Measurements from ENCODE around the gene CLSTN1.
"Not testable (repeated sequence)": the region's sequence is repeated elsewhere in the genome, so short reads cannot be mapped to it uniquely, and the experiment has no call there.

The CLSTN1 gene

GRCh38 chr1:9825093-9826074 lies 1.6 kb upstream of the CLSTN1 start:
- DNase-seq, result peak; percentile 54

- DNase-seq, result no peak
These were observed 931 bp upstream of the CLSTN1 start for GRCh38 chr1:9824702-9825089.

GRCh38 chr1:9823693-9823942 lies 147 bp downstream of the CLSTN1 start:
- no peak for DNase-seq

GRCh38 chr1:9822897-9823692 lies 670 bp downstream of the CLSTN1 start:
- DNase-seq, result peak; percentile 43

DNA sequence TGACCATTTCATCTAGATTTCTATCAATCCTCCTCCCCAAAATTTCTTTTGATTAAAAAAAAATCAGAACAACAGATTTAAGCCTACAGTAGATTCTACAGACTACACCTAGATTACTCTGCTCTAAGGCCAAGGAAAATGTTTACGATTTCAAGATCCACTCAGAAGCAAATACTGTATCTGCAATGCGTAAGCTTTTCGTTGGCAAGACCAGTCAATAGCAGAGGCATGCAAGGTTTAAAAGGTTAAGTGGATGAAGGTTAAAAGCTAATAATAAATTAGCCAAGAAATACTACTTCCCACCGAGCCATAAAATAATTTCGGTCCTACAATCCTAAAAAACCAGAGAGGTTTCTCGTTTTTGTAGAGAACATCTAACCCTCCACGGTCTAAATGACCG lies 1.3 kb downstream of the CLSTN1 start:
- DNase-seq, result no peak

GRCh38 chr1:9821710-9822109 lies 2.1 kb downstream of the CLSTN1 start:
- DNase-seq, result no peak

GRCh38 chr1:9820521-9820920 lies 3.2 kb downstream of the CLSTN1 start:
- DNase-seq, result no peak

DNA sequence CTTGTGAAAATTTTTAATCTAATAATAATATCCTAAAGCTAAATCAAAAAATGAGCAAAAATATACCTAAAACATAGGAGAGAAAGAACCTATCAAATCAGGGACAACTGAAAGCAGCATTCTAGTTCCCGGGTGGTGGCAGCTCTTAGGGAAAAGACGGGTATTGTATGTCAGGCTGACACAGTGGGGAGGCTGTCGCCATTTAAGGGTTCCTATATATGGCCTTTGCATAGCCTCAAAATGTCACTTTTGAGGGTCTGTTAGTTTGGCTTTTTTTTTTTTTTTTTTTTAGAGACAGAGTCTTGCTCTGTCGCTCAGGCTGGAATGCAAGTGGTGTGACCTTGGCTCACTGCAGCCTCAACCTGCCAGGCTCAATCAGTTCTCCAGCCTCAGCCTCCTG lies 6.0 kb downstream of the CLSTN1 start:
- DNase-seq, result no peak

GRCh38 chr1:9816199-9816598 lies 7.6 kb downstream of the CLSTN1 start:
- DNase-seq, result no peak

GRCh38 chr1:9815150-9815549 lies 8.6 kb downstream of the CLSTN1 start:
- no peak for DNase-seq

DNA sequence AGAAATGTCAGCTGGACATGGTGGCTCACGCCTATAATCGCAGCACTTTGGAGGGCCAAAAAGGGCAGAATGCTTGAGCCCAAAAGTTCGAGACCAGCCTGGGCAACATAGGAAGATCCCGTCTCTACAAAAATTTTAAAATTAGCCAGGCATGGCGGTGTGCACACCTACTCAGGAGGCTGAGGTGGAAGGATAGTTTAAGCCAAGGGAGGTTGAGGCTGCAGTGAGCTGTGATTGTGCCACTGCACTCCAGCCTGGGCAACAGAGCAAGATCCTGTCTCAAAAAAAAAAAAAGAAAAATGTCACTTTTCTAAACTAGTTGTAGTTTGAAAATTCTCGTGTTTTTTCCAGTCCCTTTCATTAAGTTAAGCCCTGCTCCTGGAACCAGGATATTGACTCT lies 9.1 kb downstream of the CLSTN1 start:
- DNase-seq, result no peak

GRCh38 chr1:9811239-9811966 lies 12.4 kb downstream of the CLSTN1 start:
- DNase-seq, result no peak

- no peak for DNase-seq
These were observed 14.7 kb downstream of the CLSTN1 start for GRCh38 chr1:9809100-9809510.

DNA sequence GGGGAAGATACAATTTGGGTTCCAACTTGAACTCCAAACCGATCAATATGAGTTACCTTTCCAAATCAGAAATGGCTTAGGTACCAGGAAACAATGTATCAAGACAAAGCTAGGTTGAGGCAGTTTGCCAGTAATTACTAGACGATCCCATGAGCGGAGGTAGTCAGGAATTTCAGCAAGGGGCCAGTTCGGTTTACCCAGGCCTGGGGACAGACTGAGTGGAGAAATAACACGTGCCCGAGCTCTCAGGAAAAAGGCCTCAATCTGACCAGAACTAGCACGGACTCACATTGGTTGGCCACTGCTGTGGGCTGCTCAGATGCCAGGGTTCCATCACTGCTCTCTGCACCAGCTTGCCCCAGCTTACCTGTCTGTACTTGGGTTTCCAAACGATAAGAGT lies 15.3 kb downstream of the CLSTN1 start:
- DNase-seq, result no peak

GRCh38 chr1:9807541-9807940 lies 16.2 kb downstream of the CLSTN1 start:
- no peak for DNase-seq

DNA sequence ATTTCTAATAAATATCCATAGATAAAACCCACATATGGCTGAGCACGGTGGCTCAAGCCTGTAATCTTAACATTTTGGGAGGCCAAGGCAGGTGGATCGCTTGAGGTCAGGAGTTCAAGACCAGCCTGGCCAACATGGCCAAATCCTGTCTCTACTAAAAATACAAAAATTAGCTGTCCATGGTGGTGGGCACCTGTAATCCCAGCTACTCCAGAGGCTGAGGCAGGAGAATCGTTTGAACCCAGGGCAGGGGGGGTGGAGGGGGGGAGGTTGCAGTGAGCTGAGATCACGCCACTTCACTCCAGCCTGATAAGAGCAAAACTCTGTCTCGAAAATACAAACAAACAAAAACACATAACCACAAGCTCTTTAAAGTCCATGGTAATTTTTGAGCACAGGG lies 17.8 kb downstream of the CLSTN1 start:
- DNase-seq, result not testable (repeated sequence)

- no peak for DNase-seq
These were observed 18.7 kb downstream of the CLSTN1 start for GRCh38 chr1:9805006-9805508.

GRCh38 chr1:9803003-9803918 lies 20.5 kb downstream of the CLSTN1 start:
- not testable (repeated sequence) for DNase-seq

GRCh38 chr1:9801909-9802308 lies 21.9 kb downstream of the CLSTN1 start:
- DNase-seq, result no peak

GRCh38 chr1:9798236-9799130 lies 25.3 kb downstream of the CLSTN1 start:
- no peak for DNase-seq

- DNase-seq, result no peak
These were observed 26.7 kb downstream of the CLSTN1 start for GRCh38 chr1:9797049-9797448.
